Trophoblast cell (in vitro differentiated cells and primary cell): ENCODE results near the gene FCAMR.
A peak's percentile ranks its signal among the peaks of the same experiment; 100 is the strongest.

ENCODE experiments used
- DNase-seq, 2 donors: peaks; one replicate each; pipeline ENCODE4 v3.0.0-alpha.2; 2016
- H2AFZ ChIP-seq: 2 replicates; pipeline ENCODE4 v1.6.1; 2013; ENCODE audit warnings: low read length, moderate library complexity, mild to moderate bottlenecking; ENCODE audit not compliant: insufficient read depth, poor library complexity
- H2AK5ac ChIP-seq: 2 replicates; pipeline ENCODE4 v1.6.1; 2013; ENCODE audit warnings: mild to moderate bottlenecking, low read length
- H2BK120ac ChIP-seq: 2 replicates; pipeline ENCODE4 v1.6.1; 2013; ENCODE audit warnings: low read length, mild to moderate bottlenecking, moderate library complexity; ENCODE audit not compliant: insufficient read depth, poor library complexity
- H2BK12ac ChIP-seq: 2 replicates; pipeline ENCODE4 v1.6.1; 2013; ENCODE audit warnings: mild to moderate bottlenecking, low read length, moderate library complexity
- H2BK5ac ChIP-seq: 2 replicates; pipeline ENCODE4 v1.6.1; 2013; ENCODE audit warnings: low read length, low read depth, moderate library complexity, mild to moderate bottlenecking; ENCODE audit not compliant: poor library complexity
- H3K14ac ChIP-seq: 2 replicates; pipeline ENCODE4 v1.6.1; 2013; ENCODE audit warnings: mild to moderate bottlenecking, low read length
- H3K18ac ChIP-seq: 2 replicates; pipeline ENCODE4 v1.6.1; 2013; ENCODE audit warnings: mild to moderate bottlenecking, low read length
- H3K23ac ChIP-seq: 2 replicates; pipeline ENCODE4 v1.6.1; 2013; ENCODE audit warnings: low read length
- H3K27ac ChIP-seq: 2 replicates; pipeline ENCODE4 v1.5.1; 2013; ENCODE audit warnings: low read depth, mild to moderate bottlenecking, inconsistent platforms, low read length, moderate library complexity
- H3K27me3 ChIP-seq: 2 replicates; pipeline ENCODE4 v1.6.1; 2013; ENCODE audit warnings: inconsistent platforms, mild to moderate bottlenecking, low read length, moderate library complexity; ENCODE audit not compliant: insufficient read depth
- H3K36me3 ChIP-seq, 2 experiments: 1 replicate in 1 of 2; 2 replicates in 1 of 2; pipeline ENCODE4 v1.6.1; 2013; ENCODE audit warnings: low read length in 2 of 2, mild to moderate bottlenecking in 2 of 2, moderate library complexity in 1 of 2; ENCODE audit not compliant: insufficient read depth in 2 of 2, control insufficient read depth in 1 of 2
- H3K4ac ChIP-seq: 2 replicates; pipeline ENCODE4 v1.6.1; 2013; ENCODE audit warnings: low read depth, mild to moderate bottlenecking, low read length, moderate library complexity
- H3K4me1 ChIP-seq, 2 experiments: 1 replicate in 1 of 2; 2 replicates in 1 of 2; pipeline ENCODE4 v1.6.1; 2013; ENCODE audit warnings: low read length in 2 of 2, mild to moderate bottlenecking in 2 of 2, moderate library complexity in 1 of 2; ENCODE audit not compliant: insufficient read depth in 2 of 2, control insufficient read depth in 1 of 2
- H3K4me2 ChIP-seq: 2 replicates; pipeline ENCODE4 v1.6.1; 2013; ENCODE audit warnings: inconsistent platforms, mild to moderate bottlenecking, low read length, moderate library complexity
- H3K4me3 ChIP-seq: 2 replicates; pipeline ENCODE4 v1.5.1; 2013; ENCODE audit warnings: mild to moderate bottlenecking, low read depth, low read length, inconsistent platforms
- H3K79me1 ChIP-seq: one replicate; pipeline ENCODE4 v1.6.1; 2013; ENCODE audit warnings: low read length
- H3K79me2 ChIP-seq: 2 replicates; pipeline ENCODE4 v1.6.1; 2013; ENCODE audit warnings: low read length, mild to moderate bottlenecking; ENCODE audit not compliant: control insufficient read depth, insufficient read depth, poor library complexity
- H3K9ac ChIP-seq: 2 replicates; pipeline ENCODE4 v1.6.1; 2013; ENCODE audit warnings: mild to moderate bottlenecking, low read length
- H3K9me3 ChIP-seq: 2 replicates; pipeline ENCODE4 v1.6.1; 2013; ENCODE audit warnings: low read depth, mild to moderate bottlenecking, control low read depth, inconsistent platforms, low read length; ENCODE audit not compliant: insufficient read depth
- H4K12ac ChIP-seq: 2 replicates; pipeline ENCODE4 v1.6.1; 2013; ENCODE audit warnings: low read depth, mild to moderate bottlenecking, low read length, moderate library complexity
- H4K8ac ChIP-seq: 2 replicates; pipeline ENCODE4 v1.6.1; 2013; ENCODE audit warnings: low read depth, mild to moderate bottlenecking, low read length, moderate library complexity
- H4K91ac ChIP-seq: one replicate; pipeline ENCODE4 v1.6.1; 2013; ENCODE audit warnings: low read depth, mild to moderate bottlenecking, low read length, moderate library complexity
- WGBS: extraction: QIAGEN DNeasy Blood & Tissue Kit; methylation state at CpG from one replicate; pipeline ENCODE4 v1.1.7; 2013; ENCODE audit warnings: missing lambda C conversion rate; ENCODE audit not compliant: insufficient read length, insufficient coverage; ENCODE audit errors: extremely low coverage; 5-methylcytosine and 5-hydroxymethylcytosine counted together

The FCAMR gene

DNA sequence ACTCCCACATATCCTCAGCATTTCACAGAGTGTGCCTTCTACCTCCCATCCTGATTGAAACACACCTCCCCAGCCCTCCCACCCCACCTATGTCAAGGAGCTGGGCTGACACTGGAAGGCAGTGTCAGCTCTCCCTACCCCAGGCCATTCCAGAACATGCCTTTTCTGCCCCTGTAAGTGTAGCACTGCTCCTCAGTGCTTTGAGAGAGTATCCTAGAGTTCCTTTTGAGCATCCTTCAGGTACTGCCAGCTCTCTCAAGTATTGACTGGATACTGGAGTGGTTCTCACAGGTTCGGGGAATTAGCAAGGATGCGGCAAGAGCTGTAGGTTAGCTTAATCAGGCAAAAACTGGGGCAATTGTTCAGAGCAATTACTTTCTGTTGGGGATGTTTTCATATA is 40.5 kb upstream of the FCAMR start:
- Histone ChIP-seq H3K4ac (no peak overlapping the region), H4K91ac (no peak overlapping the region), H2AK5ac (no peak overlapping the region), H3K18ac (no peak overlapping the region), H3K23ac (no peak overlapping the region), H4K12ac (no peak overlapping the region), H2BK120ac (no peak overlapping the region), H4K8ac (no peak overlapping the region), H2BK12ac (no peak overlapping the region), H3K79me1 (no peaks in the 10 kb centered on the region), H3K27ac (no peak overlapping the region), H3K4me3 (no peak overlapping the region), H3K9ac (no peak overlapping the region), H3K9me3 (no peaks in the 10 kb centered on the region), H3K4me1 (peaks cover 3 to 4% of the 10 kb centered on the region in 2 experiments), H3K14ac (no peak overlapping the region), H3K4me2 (no peak overlapping the region), H3K79me2 (no peaks in the 10 kb centered on the region), H2BK5ac (no peak overlapping the region), H3K36me3 (no peaks in the 10 kb centered on the region), H3K27me3 (no peaks in the 10 kb centered on the region), H2AFZ (no peak overlapping the region)
- WGBS = no CpG with 5 or more reads among the region's 2 CpGs
- DNase-seq = no peak

DNA sequence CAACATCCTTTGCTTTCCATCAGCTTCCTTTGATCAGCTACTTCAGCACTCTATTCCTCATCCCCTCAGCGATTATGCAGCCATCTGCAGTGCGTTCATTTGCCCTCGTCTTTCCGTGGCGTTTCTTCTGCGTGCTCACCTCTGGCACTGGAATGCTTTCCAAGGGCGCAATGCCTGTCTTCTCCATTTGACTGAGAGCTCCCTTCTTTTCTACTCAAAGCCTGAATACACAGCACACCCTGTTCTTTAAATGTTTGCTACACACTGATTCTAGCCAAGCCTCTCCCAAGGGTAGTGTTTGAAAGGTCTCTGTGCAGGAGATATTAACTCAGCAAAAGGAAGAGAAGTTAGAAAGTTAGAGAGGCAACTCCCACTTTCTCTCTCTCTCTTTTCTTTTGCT is 39.7 kb upstream of the FCAMR start:
- no peak overlapping the region for H3K18ac ChIP-seq
- no peak overlapping the region for H3K23ac ChIP-seq
- H2AFZ ChIP-seq = no peak overlapping the region
- no peak overlapping the region for H2BK12ac ChIP-seq
- no peak overlapping the region for H3K9ac ChIP-seq
- no peak overlapping the region for H3K27ac ChIP-seq
- no peak overlapping the region for H3K4ac ChIP-seq
- no peaks in the 10 kb centered on the region for H3K9me3 ChIP-seq
- H2BK120ac ChIP-seq = no peak overlapping the region
- DNase-seq = no peak
- H3K36me3 ChIP-seq = no peaks in the 10 kb centered on the region
- H4K8ac ChIP-seq = no peak overlapping the region
- no peaks in the 10 kb centered on the region for H3K27me3 ChIP-seq
- H3K4me3 ChIP-seq = no peak overlapping the region
- no peaks in the 10 kb centered on the region for H3K79me1 ChIP-seq
- H4K12ac ChIP-seq = no peak overlapping the region
- no CpG with 5 or more reads among the region's 7 CpGs for WGBS
- H3K14ac ChIP-seq = no peak overlapping the region
- no peak overlapping the region for H2AK5ac ChIP-seq
- no peak overlapping the region for H2BK5ac ChIP-seq
- H3K79me2 ChIP-seq = no peaks in the 10 kb centered on the region
- H3K4me1 ChIP-seq = peaks cover 3 to 4% of the 10 kb centered on the region in 2 experiments
- H4K91ac ChIP-seq = no peak overlapping the region
- H3K4me2 ChIP-seq = no peak overlapping the region

DNA sequence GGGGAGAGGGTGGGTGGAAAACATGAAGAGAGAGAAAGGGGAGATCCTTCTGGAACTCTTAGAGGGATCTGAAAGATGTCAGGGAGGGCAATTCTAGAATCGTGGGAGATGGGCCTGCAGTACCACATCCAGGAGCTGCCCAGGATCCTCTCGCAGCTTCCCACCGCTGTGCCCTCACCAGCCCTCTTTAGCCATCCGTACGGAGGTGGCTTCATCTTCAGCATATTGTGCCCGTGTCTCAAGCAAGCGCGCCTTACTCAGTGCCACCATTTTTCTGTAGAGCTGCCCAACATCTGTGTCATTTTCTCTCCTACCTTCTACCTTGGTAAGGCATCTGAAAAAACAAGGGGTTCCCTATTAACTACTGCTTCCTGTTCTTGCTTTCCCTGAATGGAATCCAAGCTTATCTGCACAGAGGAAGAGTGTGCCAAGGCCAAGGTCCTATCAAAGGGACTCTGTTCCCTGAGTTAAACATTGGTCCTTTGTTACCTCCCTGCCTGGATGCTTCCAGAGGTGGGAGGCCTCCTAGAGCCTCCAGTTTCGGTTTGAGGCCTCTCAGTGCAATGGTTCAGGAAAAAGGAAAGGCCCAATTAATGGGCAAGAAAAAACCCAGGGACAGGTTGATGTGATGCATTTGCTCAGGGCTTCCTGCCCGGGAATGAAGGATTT is 39.1 kb upstream of the FCAMR start:
- Histone ChIP-seq H3K27ac (no peak overlapping the region), H3K27me3 (no peaks in the 10 kb centered on the region), H3K9ac (no peak overlapping the region), H3K79me2 (no peaks in the 10 kb centered on the region), H2BK5ac (no peak overlapping the region), H3K79me1 (no peaks in the 10 kb centered on the region), H2AK5ac (no peak overlapping the region), H3K4ac (no peak overlapping the region), H3K9me3 (no peaks in the 10 kb centered on the region), H2BK120ac (no peak overlapping the region), H3K36me3 (no peaks in the 10 kb centered on the region), H3K18ac (no peak overlapping the region), H4K12ac (no peak overlapping the region), H4K8ac (no peak overlapping the region), H3K14ac (no peak overlapping the region), H2AFZ (no peak overlapping the region), H4K91ac (no peak overlapping the region), H3K4me1 (peaks cover 3 to 4% of the 10 kb centered on the region in 2 experiments), H3K23ac (no peak overlapping the region), H2BK12ac (no peak overlapping the region), H3K4me2 (no peak overlapping the region), H3K4me3 (no peak overlapping the region)
- WGBS = no CpG with 5 or more reads among the region's 10 CpGs
- DNase-seq = no peak

DNA sequence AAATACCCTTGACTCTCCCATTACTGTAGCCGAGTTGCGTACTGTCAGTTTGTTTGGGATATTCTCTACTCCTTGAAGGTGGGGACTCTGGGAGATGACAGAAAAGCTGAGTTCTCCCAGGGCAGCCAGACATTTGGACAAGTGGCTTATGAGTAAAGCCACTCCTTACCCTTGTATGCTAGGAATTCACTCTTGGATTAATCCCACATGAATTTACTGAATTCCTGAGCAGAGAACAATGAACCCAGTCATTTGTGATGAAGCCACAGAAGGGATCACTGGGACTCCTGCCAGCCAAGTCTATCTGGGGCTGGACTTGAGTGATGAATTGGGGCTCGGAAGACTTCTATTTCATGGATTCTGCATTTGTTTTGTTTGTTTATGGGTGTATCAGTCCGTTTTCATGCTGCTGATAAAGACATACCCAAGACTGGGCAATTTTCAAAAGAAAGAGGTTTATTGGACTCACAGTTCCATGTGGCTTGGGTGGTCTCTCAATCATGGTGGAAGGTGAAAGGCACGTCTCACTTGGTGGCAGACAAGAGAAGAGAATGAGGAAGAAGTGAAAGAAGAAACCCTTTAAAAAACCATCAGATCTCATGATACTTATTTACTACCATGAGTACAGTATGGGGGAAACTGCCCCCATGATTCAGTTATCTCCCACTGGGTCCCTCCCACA is 37.2 kb upstream of the FCAMR start:
- no peaks in the 10 kb centered on the region for H3K27me3 ChIP-seq
- H2BK12ac ChIP-seq = no peak overlapping the region
- no peak overlapping the region for H3K9ac ChIP-seq
- no peak overlapping the region for H4K91ac ChIP-seq
- no peaks in the 10 kb centered on the region for H3K79me2 ChIP-seq
- H3K36me3 ChIP-seq = no peaks in the 10 kb centered on the region
- H3K23ac ChIP-seq = no peak overlapping the region
- H3K18ac ChIP-seq = no peak overlapping the region
- no peak overlapping the region for H4K12ac ChIP-seq
- no peak overlapping the region for H2BK120ac ChIP-seq
- no peak overlapping the region for H2BK5ac ChIP-seq
- H3K9me3 ChIP-seq = no peaks in the 10 kb centered on the region
- DNase-seq = peak; percentile 51 to 64
- H3K4ac ChIP-seq = no peak overlapping the region
- no CpG with 5 or more reads among the region's 5 CpGs for WGBS
- H4K8ac ChIP-seq = no peak overlapping the region
- no peak overlapping the region for H3K4me3 ChIP-seq
- H3K4me2 ChIP-seq = no peak overlapping the region
- H2AFZ ChIP-seq = no peak overlapping the region
- no peak overlapping the region for H2AK5ac ChIP-seq
- peaks cover 3 to 4% of the 10 kb centered on the region in 2 experiments for H3K4me1 ChIP-seq
- no peak overlapping the region for H3K14ac ChIP-seq
- no peaks in the 10 kb centered on the region for H3K79me1 ChIP-seq
- no peak overlapping the region for H3K27ac ChIP-seq
